Measurements from ENCODE around the gene ARFGAP2.
"Not testable (repeated sequence)": the region's sequence is repeated elsewhere in the genome, so short reads cannot be mapped to it uniquely, and the experiment has no call there.

ARFGAP2 gene

GRCh38 chr11:47176328-47177228, at the start of gene ARFGAP2:
TSS of gene ARFGAP2 (minus strand) at chr11:47176879. CDS start at chr11:47176853, 26 bp downstream.
- peak; percentile 93 for DNase-seq

DNA sequence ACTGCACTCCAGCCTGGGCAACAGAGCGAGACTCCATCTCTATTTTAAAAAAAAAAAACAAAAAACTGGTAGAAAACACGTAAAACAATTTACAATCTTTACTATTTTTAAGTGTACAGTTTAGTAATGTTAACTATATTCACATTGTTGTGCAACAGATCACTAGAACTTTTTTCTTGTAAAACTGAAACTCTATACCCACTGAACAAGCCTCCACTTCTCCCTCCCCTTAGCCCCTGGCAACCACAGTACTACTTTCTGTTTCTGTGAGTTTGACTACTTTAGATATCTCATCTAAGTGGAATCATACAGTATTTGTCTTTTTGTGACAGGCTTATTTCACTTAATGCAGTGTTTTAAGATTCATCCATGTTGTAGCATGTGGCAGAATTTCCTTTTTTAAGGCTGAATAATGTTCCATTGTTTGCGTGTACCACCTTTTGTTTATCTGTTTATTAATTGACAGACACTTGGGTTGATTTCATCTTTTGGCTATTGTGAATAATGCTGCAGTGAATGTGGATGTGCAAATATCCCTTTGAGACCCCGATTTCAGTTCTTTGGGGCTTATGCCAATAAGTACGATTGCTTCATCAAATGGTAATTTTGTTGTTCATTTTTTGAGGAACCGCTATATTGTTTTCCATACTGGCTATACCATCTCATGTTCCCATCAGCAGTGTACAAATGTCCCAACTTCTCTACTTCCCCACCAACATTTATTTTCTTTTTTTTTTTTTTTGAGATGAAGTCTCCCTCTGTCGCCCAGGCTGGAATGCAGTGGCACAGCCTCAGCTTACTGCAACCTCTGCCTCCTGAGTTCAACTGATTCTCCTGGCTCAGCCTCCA, 49.1 kb upstream of the ARFGAP2 start:
- DNase-seq = no peak

- no peak for DNase-seq
Measured at GRCh38 chr11:47222696-47223095, 46.0 kb upstream of the ARFGAP2 start.

DNA sequence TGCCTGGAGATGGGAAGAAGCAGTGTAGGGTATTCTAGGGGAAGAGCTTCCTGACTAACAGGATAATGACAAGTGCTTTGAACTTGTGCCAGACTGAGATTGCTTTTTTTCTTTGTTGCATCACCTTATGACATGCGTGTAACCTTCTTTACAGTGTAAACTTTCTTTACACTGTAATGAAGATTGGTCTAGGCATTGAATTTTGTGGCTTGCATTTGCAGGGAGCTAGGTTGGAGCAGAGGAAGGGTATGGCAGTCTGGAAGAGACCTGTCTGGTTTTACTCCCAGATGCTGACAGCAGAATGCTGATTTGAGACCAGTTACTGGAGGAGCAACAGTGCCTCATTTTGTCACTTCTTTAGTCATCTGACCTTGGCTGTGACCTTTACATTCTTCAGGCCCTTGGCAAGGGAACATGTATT, 43.7 kb upstream of the ARFGAP2 start:
- DNase-seq = no peak

DNA sequence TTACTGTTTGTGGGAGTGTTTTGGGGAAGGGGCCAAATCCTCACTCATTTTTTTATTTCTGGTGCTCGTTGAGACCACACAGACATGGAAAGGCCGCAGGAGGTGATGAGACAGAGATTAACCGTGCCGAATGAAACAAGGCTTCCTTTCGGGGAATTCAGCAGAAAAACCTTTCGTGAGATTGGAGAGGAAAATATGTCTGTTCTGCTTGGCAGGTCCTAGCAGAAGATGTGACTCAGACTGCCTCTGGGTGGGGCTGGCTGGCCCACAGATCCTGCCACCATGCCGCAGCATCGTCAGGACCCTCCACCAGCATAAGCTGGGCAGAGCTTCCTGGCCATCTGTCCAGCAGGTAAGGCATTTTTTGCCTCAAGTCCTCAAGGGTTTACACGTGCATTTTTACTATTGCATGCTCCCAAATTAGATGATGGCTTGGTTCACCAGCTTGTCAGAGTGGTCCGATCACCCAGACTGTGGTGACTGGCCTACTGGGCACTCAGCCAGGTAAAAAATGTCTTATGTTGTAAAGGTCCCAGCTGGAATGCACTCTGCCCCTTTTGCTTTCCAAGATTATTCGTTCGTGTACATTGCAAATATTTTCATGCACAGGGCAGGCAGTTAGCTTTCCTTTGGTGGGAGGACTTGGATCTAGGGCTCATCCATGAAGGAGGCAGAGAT, 39.6 kb upstream of the ARFGAP2 start:
- peak; percentile 33 for DNase-seq

DNA sequence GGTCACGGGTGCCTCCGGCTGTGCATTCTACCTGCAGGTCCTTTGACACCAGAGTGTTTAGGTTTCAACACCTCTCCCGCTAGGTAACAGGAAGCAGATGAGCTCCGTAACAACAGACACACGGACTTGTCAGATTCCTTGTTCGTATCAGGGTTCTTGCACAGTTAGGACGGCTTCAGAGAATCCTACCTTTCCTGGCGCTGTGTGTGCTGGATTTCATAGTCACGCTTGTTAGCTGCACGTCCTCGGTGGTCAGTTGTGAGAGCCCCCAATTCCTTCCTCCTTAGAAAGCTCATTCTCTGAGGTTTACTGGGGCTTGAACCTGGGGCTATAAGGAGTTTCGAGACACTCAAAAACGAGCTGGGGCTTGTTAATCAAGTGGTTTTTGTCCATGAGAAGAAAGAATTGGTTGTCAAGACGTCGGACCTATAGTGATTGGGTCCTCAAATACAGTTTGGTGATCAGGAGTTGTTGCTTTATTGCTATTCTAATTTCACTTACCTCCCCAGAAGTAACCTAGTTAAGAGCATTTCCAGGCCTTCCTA, 38.8 kb upstream of the ARFGAP2 start:
- DNase-seq = no peak

DNA sequence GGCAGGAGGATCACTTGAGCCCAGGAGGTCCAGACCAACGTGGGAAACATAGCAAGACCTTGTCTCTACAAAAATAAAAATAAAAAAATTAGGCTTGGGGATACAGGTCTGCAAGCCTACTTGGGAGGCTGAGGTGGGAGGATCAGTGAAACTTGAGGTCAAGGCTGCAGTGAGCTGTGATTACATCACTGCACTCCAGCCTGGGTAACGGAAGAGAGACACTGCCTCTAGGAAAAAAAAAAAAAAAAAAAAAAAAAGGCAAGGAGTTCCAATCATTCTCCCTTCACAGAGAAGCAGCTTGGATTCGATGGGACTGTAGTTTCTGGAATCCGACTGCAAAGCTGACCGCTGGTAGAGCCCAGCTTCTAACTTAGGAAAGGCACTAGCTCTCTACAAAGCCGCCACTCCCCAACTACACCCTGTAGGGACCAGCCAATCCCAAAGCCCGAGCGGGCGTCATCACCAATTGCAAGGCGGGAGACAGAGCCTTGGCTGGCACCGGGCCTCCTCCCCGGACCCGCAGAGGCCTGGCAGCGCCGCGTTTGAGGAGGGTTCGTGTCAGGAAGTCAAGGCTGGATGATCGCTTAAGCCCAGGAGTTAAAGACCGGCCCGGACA, 37.4 kb upstream of the ARFGAP2 start:
- DNase-seq = peak; percentile 88

DNA sequence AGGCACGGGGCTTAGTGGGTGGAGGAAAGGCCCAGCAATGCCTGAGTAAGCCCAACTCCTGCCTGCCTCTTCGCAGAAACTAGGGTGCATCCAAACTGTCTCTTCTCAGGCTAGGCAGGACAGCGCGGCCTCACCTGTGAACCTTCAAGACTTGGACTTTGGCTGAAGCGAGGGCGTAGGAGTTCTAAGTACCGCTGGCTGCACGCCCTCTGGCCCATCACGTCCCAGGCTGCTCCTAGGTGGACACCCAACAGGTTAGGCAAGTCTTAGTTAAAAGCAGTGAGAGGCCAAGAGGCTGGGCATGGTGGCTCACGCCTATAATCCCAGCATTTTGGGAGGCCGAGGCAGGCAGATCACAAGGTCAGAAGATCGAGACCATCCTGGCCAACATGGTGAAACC, 36.3 kb upstream of the ARFGAP2 start:
- no peak for DNase-seq

GRCh38 chr11:47208628-47209027, 31.9 kb upstream of the ARFGAP2 start:
- DNase-seq = no peak

DNA sequence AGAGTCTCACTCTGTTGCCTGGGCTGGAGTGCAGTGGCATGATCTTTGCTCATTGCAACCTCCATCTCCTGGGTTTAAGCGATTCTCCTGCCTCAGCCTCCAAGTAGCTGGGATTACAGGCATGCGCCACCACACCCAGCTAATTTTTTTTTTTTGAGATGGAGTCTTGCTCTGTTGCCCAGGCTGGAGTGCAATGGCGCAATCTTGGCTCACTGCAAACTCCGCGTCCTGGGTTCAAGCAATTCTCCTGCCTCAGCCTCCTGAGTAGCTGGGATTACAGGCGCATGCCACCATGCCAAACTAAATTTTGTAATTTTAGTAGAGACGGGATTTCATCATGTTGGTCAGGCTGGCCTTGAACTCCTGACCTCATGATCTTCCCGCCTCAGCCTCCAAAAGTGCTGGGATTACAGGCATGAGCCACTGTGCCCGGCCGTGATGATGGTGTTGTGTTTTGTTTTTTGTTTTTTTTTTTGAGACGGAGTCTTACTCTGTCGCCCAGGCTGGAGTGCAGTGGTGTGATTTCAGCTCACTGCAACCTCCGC, 31.4 kb upstream of the ARFGAP2 start:
- DNase-seq = not testable (repeated sequence)

DNA sequence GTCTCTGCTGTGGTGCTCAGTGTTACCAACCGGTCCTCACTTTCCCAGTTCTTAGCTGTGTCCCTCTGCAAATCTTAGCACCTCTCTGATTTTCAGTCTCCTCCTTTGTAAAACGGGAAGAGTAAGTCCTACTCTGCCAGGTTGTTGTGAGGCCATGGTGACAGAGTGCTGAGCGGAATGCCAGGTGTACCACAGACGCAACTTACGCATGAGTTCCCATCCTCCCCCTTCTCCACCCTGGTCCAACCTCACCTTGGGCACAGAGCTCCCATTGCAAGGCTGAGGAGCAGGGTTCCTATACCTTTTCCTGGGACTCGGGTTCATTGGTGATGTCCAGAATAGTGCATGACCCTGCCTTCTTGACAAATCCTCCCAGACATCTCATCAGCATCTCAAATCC, 30.8 kb upstream of the ARFGAP2 start:
- no peak for DNase-seq

DNA sequence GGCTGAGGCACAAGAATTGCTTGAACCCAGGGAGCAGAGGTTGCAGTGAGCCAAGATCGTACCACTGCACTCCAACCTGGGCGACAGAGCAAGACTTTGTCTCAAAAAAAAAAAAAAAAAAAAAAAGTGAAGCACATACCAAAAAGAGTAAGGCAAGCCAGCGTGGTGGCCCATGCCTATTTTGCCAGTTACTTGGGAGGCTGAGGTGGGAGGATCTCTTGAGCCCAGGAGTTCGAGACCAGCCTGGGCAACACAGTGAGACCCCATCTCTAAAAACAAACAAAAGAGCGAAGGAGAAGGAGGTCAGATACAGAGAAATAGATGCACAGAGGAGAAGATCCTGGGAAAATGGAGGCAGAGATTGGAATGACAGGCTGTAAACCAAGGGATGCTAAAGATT, 29.9 kb upstream of the ARFGAP2 start:
- not testable (repeated sequence) for DNase-seq

GRCh38 chr11:47204637-47204989, 27.9 kb upstream of the ARFGAP2 start:
- DNase-seq = no peak

GRCh38 chr11:47202576-47202975, 25.9 kb upstream of the ARFGAP2 start:
- no peak for DNase-seq

DNA sequence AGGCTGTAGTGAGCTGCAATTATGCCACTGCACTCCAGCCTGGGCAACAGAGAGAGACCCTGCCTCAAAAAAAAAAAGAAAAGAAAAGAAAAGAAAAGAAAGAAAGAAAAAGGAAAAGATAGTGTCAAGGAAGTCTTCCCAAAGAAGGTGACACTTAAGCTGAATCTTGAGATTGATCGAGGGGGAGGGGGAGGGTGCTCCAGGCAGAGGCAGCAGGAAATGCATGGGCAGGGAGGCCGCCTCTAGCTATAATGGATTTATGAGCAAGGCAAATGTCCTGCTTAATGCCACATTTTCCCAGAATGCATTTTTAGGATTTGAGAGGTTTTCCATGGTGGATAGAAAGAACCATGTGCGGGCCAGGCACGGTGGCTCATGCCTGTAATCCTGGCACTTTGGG, 24.3 kb upstream of the ARFGAP2 start:
- DNase-seq = no peak

GRCh38 chr11:47198161-47198560, 21.5 kb upstream of the ARFGAP2 start:
- not testable (repeated sequence) for DNase-seq

- no peak for DNase-seq
Measured at GRCh38 chr11:47192111-47192510, 15.4 kb upstream of the ARFGAP2 start.

DNA sequence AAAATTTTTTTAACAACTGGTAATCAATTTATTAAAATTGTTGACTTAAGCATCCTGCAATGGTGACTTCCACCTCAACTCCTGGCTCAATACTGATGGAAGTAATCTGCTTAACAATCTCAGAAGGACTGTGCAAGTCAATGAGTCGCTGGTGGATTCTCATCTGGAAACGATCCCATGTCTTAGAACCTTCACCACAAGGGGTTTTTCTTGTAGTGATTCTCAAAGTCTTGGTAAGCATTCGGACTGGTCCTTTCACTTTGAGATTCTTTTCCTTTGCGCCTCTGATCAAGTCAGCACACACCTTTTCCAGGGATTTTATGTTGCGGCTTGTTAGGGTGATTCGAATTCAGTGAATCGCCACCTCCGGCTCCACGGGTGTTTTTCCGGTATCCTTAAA, 14.5 kb upstream of the ARFGAP2 start:
- DNase-seq = not testable (repeated sequence)

- no peak for DNase-seq
Measured at GRCh38 chr11:47189100-47189834, 12.6 kb upstream of the ARFGAP2 start.

DNA sequence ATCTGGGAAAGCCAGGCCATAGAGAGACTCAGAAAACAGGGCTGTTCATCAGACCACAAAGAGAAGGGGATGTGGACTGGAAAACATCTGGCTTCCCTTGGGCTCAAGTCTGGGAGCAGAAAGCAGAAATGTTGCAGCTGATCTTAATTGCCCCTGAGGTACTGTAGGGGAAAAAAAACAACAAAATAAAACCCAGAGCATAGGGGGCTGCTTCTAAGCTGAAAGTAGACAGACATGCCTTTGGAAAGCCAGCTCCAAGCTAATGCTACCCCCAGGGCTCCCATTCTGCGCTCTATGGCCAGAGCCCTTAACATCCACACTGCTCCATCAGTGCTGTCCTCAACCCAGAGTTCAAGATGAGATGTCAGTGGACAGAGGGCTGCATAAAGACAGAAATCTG, 11.6 kb upstream of the ARFGAP2 start:
- DNase-seq = peak; percentile 31

GRCh38 chr11:47187723-47188122, 11.0 kb upstream of the ARFGAP2 start:
- DNase-seq = no peak

Measured in NCI-H2171 treated with DMSO at 0.1 percent for 48 hours (cell line).